Progenitor cell of endocrine pancreas (in vitro differentiated cells): ENCODE data around the gene C11orf21. TPM values are rescaled to one million over a fixed set of nuclear protein-coding genes. Genes with fewer than 3 reads are reported as not detected.

Experiments
- DNase-seq: peaks from one replicate; pipeline ENCODE4 v3.0.0; 2021; ENCODE audit warnings: low spot score; ENCODE audit not compliant: unreplicated experiment
- H3K27ac Mint-ChIP-seq: 2 replicates; pipeline ENCODE4 v1.8.0; 2021; ENCODE audit warnings: mild to moderate bottlenecking, moderate library complexity, mixed read lengths
- H3K27me3 Mint-ChIP-seq: 2 replicates; pipeline ENCODE4 v1.8.0; 2021; ENCODE audit warnings: mixed read lengths
- H3K36me3 Mint-ChIP-seq: 2 replicates; pipeline ENCODE4 v1.8.0; 2022; ENCODE audit warnings: mixed read lengths; ENCODE audit not compliant: insufficient read depth
- H3K4me1 Mint-ChIP-seq: 2 replicates; pipeline ENCODE4 v1.8.0; 2021; ENCODE audit warnings: low read depth, mixed read lengths
- H3K4me3 Mint-ChIP-seq: 2 replicates; pipeline ENCODE4 v1.8.0; 2021; ENCODE audit warnings: low read depth, mild to moderate bottlenecking, moderate library complexity, mixed read lengths
- H3K9me3 Mint-ChIP-seq: 2 replicates; pipeline ENCODE4 v1.8.0; 2021; ENCODE audit warnings: low read depth, mixed read lengths
- long read RNA-seq: library from polyadenylated mRNA; unstranded; transcript quantifications from one replicate; pipeline ENCODE4 v2.0.0, GENCODE V29; 2020
- total RNA-seq: library from RNA; stranded (reverse); gene quantifications from 2 replicates; pipeline ENCODE4 v1.2.1, GENCODE V29; 2021
- TF ChIP-seq, protein P1 (sequence below): fragments of 200-600 bp; sonication (generic); IDR thresholded peaks from one replicate; pipeline ENCODE4 v1.5.0; 2021; ENCODE audit warnings: antibody characterized with exemption, mild to moderate bottlenecking; ENCODE audit not compliant: unreplicated experiment

Gene C11orf21
- total RNA-seq = 0.69 and 0.87 TPM in 2 replicates
- long read RNA-seq = 0 reads

- Mint-ChIP-seq H3K27ac (no peak within 1 kb of the TSS), H3K4me1 (peaks cover 6% of the 10 kb centered on the region), H3K4me3 (no peak within 1 kb of the TSS), H3K9me3 (no peaks in the 10 kb centered on the region), H3K27me3 (peaks cover 14% of the 10 kb centered on the region), H3K36me3 (no peaks in the 10 kb centered on the region)
- TF ChIP-seq, protein P1, sequence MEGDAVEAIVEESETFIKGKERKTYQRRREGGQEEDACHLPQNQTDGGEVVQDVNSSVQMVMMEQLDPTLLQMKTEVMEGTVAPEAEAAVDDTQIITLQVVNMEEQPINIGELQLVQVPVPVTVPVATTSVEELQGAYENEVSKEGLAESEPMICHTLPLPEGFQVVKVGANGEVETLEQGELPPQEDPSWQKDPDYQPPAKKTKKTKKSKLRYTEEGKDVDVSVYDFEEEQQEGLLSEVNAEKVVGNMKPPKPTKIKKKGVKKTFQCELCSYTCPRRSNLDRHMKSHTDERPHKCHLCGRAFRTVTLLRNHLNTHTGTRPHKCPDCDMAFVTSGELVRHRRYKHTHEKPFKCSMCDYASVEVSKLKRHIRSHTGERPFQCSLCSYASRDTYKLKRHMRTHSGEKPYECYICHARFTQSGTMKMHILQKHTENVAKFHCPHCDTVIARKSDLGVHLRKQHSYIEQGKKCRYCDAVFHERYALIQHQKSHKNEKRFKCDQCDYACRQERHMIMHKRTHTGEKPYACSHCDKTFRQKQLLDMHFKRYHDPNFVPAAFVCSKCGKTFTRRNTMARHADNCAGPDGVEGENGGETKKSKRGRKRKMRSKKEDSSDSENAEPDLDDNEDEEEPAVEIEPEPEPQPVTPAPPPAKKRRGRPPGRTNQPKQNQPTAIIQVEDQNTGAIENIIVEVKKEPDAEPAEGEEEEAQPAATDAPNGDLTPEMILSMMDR = no peak
- no peak for DNase-seq
These were observed at the start of gene C11orf21, which contains the start of gene TSPAN32 for GRCh38 chr11:2301631-2302305. Gene C11orf21, minus strand, starts transcription at chr11:2301918. Its CDS starts 110 bp downstream, at chr11:2301808. Gene TSPAN32, plus strand, starts transcription at chr11:2302013. Its CDS starts 137 bp downstream, at chr11:2302150.

DNA sequence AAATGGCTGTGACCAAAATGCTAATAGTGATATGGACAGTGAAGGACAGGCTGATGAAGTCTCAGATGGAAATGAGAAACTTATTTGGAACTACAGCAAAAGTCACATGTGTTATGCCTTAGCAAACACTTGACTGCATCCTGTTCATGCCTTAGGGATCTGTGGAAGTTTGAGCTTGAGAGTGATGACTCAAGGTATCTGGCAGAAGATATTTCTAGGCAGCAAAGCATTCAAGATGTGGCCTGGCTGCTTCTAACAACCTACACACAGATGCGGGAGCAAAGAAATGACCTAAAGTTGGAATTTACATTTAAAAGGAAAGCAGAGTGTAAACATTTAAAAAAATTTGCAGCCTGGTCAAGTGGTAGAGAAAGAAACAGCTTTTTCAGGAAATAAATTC lies 47.3 kb upstream of the C11orf21 start:
- no peaks in the 10 kb centered on the region for H3K4me1 Mint-ChIP-seq
- peaks cover 6% of the 10 kb centered on the region for H3K9me3 Mint-ChIP-seq
- H3K27ac Mint-ChIP-seq = no peak overlapping the region
- no peaks in the 10 kb centered on the region for H3K36me3 Mint-ChIP-seq
- DNase-seq = no peak
- peaks cover 41% of the 10 kb centered on the region for H3K27me3 Mint-ChIP-seq
- H3K4me3 Mint-ChIP-seq = no peak overlapping the region
- TF ChIP-seq, protein P1 = no peak

- H3K27ac Mint-ChIP-seq = no peak overlapping the region
- TF ChIP-seq, protein P1 = no peak
- DNase-seq = no peak
- H3K4me1 Mint-ChIP-seq = no peaks in the 10 kb centered on the region
- no peak overlapping the region for H3K4me3 Mint-ChIP-seq
- peaks cover 37% of the 10 kb centered on the region for H3K27me3 Mint-ChIP-seq
- peaks cover 9% of the 10 kb centered on the region for H3K9me3 Mint-ChIP-seq
- H3K36me3 Mint-ChIP-seq = no peaks in the 10 kb centered on the region
These were observed 45.7 kb upstream of the C11orf21 start for GRCh38 chr11:2347308-2347830.

- Mint-ChIP-seq H3K4me3 (no peak overlapping the region), H3K27ac (no peak overlapping the region), H3K4me1 (no peaks in the 10 kb centered on the region), H3K27me3 (peaks cover 40% of the 10 kb centered on the region), H3K36me3 (no peaks in the 10 kb centered on the region), H3K9me3 (peaks cover 10% of the 10 kb centered on the region)
- TF ChIP-seq, protein P1 = no peak
- no peak for DNase-seq
These were observed 45.0 kb upstream of the C11orf21 start for GRCh38 chr11:2346586-2347307.

DNA sequence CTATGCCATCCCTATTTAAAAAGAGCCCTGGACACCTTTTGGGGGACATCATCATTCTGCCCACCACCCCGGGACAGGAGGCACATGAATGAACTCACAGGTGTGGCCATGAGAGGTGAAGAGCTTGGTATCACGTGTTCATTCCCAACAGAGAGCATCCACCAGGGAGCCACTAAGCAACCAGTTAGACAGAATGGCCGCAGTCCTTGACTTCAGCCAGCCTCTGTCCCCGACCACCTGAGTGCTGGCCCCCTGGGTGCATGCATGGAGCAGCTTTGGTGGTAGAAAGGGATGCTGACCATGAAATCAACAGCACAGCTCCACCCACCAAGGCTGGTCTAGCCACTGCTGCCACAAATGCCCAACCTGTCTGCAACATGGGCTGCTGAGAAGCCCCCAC lies 44.3 kb upstream of the C11orf21 start:
- no peak overlapping the region for H3K27ac Mint-ChIP-seq
- peaks cover 10% of the 10 kb centered on the region for H3K9me3 Mint-ChIP-seq
- H3K4me3 Mint-ChIP-seq = no peak overlapping the region
- H3K4me1 Mint-ChIP-seq = no peaks in the 10 kb centered on the region
- TF ChIP-seq, protein P1 = no peak
- peaks cover 37% of the 10 kb centered on the region for H3K27me3 Mint-ChIP-seq
- DNase-seq = no peak
- H3K36me3 Mint-ChIP-seq = no peaks in the 10 kb centered on the region
